K562 (cell line): ENCODE measurements around the gene NUDT12. TPM values are rescaled to one million over a fixed set of nuclear protein-coding genes. Genes with fewer than 3 reads are reported as not detected.

Experiments used
- ATAC-seq: fragments of 200-7000 bp; cut with Tn5 transposase; 3 replicates; pipeline ENCODE4 v1.9.1; 2020; ENCODE audit warnings: moderate library complexity
- BruUV-seq: library from RNA; stranded (reverse); fragments of 400-500 nt; replicated peaks from 2 replicates; lab custom pipeline; 2021; lab: Mats Ljungman, UMichigan
- CTCF ChIA-PET: fragments of 300-600 bp; formaldehyde crosslinking; extraction: SDS; loops from one replicate; lab custom pipeline; 2021; ENCODE audit warnings: low intra/inter-chr PET ratio; lab: Yijun Ruan, JAX
- POLR2A ChIA-PET: fragments of 300-600, 350-650 bp; sonication (Branson Sonifier 250); formaldehyde crosslinking; extraction: SDS; loops from one replicate; lab custom pipeline; 2021; ENCODE audit warnings: antibody characterized with exemption, inconsistent platforms; lab: Yijun Ruan, JAX
- DNase-seq, 4 experiments: peaks; one replicate each; pipeline versions ENCODE4 v3.0.0 to v3.0.0-alpha.2; 2011 to 2018; ENCODE audit warnings: low spot score in 3 of 4, mixed read lengths in 3 of 4; ENCODE audit errors: extremely low read depth in 1 of 4
- FAIRE-seq: peaks from 2 replicates; lab custom pipeline; 2011; peaks lifted over from hg19 to GRCh38; lab: Jason Lieb, UNC
- H2AFZ ChIP-seq: 2 replicates; pipeline ENCODE4 v1.6.0; 2011; ENCODE audit warnings: low read depth, low read length, control low read depth, inconsistent platforms
- H3K27ac ChIP-seq: fragments of 200-600 bp; 3 replicates; pipeline ENCODE4 v1.8.0; 2011; ENCODE audit warnings: low read depth, mild to moderate bottlenecking, control low read depth, inconsistent platforms, low read length, moderate library complexity, mixed read lengths; ENCODE audit errors: extremely low read depth
- H3K27me3 ChIP-seq, 2 experiments: fragments of 300-600 bp in 1 of 2; 2 replicates in 1 of 2; 3 replicates in 1 of 2; pipeline versions ENCODE4 v1.6.0 to v1.8.0; 2011; ENCODE audit warnings: inconsistent platforms in 2 of 2, low read length in 2 of 2, mild to moderate bottlenecking in 1 of 2, mixed read lengths in 1 of 2, moderate library complexity in 1 of 2; ENCODE audit not compliant: control insufficient read depth in 2 of 2, insufficient read depth in 2 of 2
- H3K36me3 ChIP-seq: fragments of 300-600 bp; 3 replicates; pipeline ENCODE4 v1.8.0; 2011; ENCODE audit warnings: mild to moderate bottlenecking, low read length, inconsistent platforms; ENCODE audit not compliant: control insufficient read depth, insufficient read depth
- H3K4me1 ChIP-seq, 2 experiments: fragments of 200-600 bp in 1 of 2; replicated peaks in 1 of 2; 2 replicates in 1 of 2; 3 replicates in 1 of 2; pipeline versions ENCODE4 v1.5.1 to v1.8.0; 2011; ENCODE audit warnings: inconsistent platforms in 2 of 2, low read length in 2 of 2, mild to moderate bottlenecking in 1 of 2, mixed read lengths in 1 of 2, moderate library complexity in 1 of 2; ENCODE audit not compliant: control insufficient read depth in 2 of 2, insufficient read depth in 2 of 2
- H3K4me2 ChIP-seq: 2 replicates; pipeline ENCODE4 v1.6.1; 2011; ENCODE audit warnings: low read length, control low read depth, inconsistent platforms, mixed read lengths; ENCODE audit not compliant: insufficient read depth
- H3K4me3 ChIP-seq: fragments of 200-600 bp; sonication (generic), shearing (Covaris generic); 2 replicates; pipeline ENCODE4 v1.5.1; 2016; ENCODE audit warnings: control low read depth, inconsistent platforms
- H3K79me2 ChIP-seq: fragments of 200-600 bp; 3 replicates; pipeline ENCODE4 v1.8.0; 2011; ENCODE audit warnings: low read length, inconsistent platforms; ENCODE audit not compliant: control insufficient read depth, insufficient read depth
- H3K9ac ChIP-seq, 2 experiments: 2 replicates each; pipeline versions ENCODE4 v1.6.0 to v1.6.1; 2011; ENCODE audit warnings: low read depth in 2 of 2, low read length in 2 of 2, control low read depth in 1 of 2, inconsistent platforms in 1 of 2, mild to moderate bottlenecking in 1 of 2, mixed read lengths in 1 of 2; ENCODE audit not compliant: insufficient read depth in 1 of 2
- H3K9me1 ChIP-seq: one replicate; pipeline ENCODE4 v1.6.0; 2011; ENCODE audit warnings: inconsistent platforms, mild to moderate bottlenecking, low read length, moderate library complexity; ENCODE audit not compliant: control insufficient read depth, insufficient read depth
- H3K9me3 ChIP-seq: replicated peaks from 2 replicates; pipeline ENCODE4 v1.5.1; 2011; ENCODE audit warnings: low read depth, low read length, inconsistent platforms; ENCODE audit not compliant: control insufficient read depth, insufficient read depth
- H4K20me1 ChIP-seq: replicated peaks from 2 replicates; pipeline ENCODE4 v1.6.1; 2011; ENCODE audit warnings: low read length, inconsistent platforms, mixed read lengths; ENCODE audit not compliant: control insufficient read depth, insufficient read depth
- BRD4 ChIP-seq: fragments of 200-600 bp; sonication (generic); IDR thresholded peaks from 2 replicates; pipeline ENCODE4 v1.6.1; 2017; ENCODE audit warnings: inconsistent platforms
- BRF2 ChIP-seq: IDR thresholded peaks from 3 replicates; pipeline ENCODE4 v1.6.1; 2011; ENCODE audit warnings: borderline replicate concordance, mild to moderate bottlenecking; ENCODE audit not compliant: insufficient read length, insufficient read depth
- CC2D1A ChIP-seq: fragments of 450-650 bp; IDR thresholded peaks from 2 replicates; pipeline ENCODE4 v1.6.1; 2017; ENCODE audit warnings: mild to moderate bottlenecking
- HDGF ChIP-seq: fragments of 450-650 bp; IDR thresholded peaks from 2 replicates; pipeline ENCODE4 v1.6.1; 2016
- NFXL1 ChIP-seq: fragments of 450-650 bp; formaldehyde crosslinking; IDR thresholded peaks from 2 replicates; pipeline ENCODE4 v1.4.0; 2021; ENCODE audit warnings: mild to moderate bottlenecking
- PHF20 ChIP-seq: fragments of 450-650 bp; IDR thresholded peaks from 2 replicates; pipeline ENCODE4 v1.6.1; 2018; ENCODE audit not compliant: partially characterized antibody
- ZBTB17 ChIP-seq: fragments of 450-650 bp; formaldehyde crosslinking; IDR thresholded peaks from 2 replicates; pipeline ENCODE4 v1.4.0; 2020; ENCODE audit warnings: mild to moderate bottlenecking
- ZKSCAN1 ChIP-seq: fragments of 150-350 bp; IDR thresholded peaks from 2 replicates; pipeline ENCODE4 v1.6.1; 2016; ENCODE audit warnings: low read depth, low read length
- ZNF507 ChIP-seq: conservative IDR thresholded peaks from 2 replicates; pipeline ENCODE4 v1.6.1; 2017; ENCODE audit warnings: missing genetic modification characterization, missing compliant biosample characterization
- in situ Hi-C: fragments of 300-500 bp; cut with MboI; formaldehyde crosslinking; loops from 4 replicates; pipeline ENCODE4 v1.15.0; 2018; ENCODE audit warnings: inconsistent platforms, mixed read lengths
- intact Hi-C: fragments of 100-400 bp; cut with micrococcal nuclease; formaldehyde crosslinking; loops from 2 replicates; pipeline ENCODE4 v1.14.2; 2022
- polyA plus RNA-seq, 8 experiments: library from polyadenylated mRNA; depleted of rRNA in 4 of 8; stranded (reverse) in 5 of 8; unstranded in 3 of 8; fragments of >200 nt; fragmentation: Nextera tagmentation in 2 of 8; fragmentation: Illumina TruSeq in 1 of 8; extraction: Ambion mirVana in 2 of 8; extraction: Trizol in 1 of 8; gene quantifications; 2 replicates each; pipeline versions ENCODE4 v1.2.1 to v1.2.3, GENCODE V29; 2011 to 2014; ENCODE audit warnings: inconsistent platforms in 1 of 8, missing spikeins in 1 of 8
- total RNA-seq, 7 experiments: library from RNA; depleted of rRNA in 6 of 7; stranded (reverse); fragments of >200 nt in 6 of 7; fragmentation: Illumina TruSeq in 2 of 7; extraction: Trizol in 2 of 7; gene quantifications; 2 replicates each; pipeline versions ENCODE4 v1.2.1 to v1.2.3, GENCODE V29; 2011 to 2021; ENCODE audit warnings: low replicate concordance in 1 of 7

NUDT12 gene
- total and polyA plus RNA-seq, 9 of the 15 experiments (the other 6 are each of a cell fraction or from before 2014, with no cell fraction given) = 10.9 to 27.2 (median 18.5) TPM

GRCh38 chr5:103607346-103607745 is 44.8 kb upstream of the NUDT12 start:
- no peak for TF ChIP-seq PHF20
- TF ChIP-seq NFXL1 = no peak
- no peak for TF ChIP-seq ZNF507 (tag)
- no peak for TF ChIP-seq CC2D1A
- TF ChIP-seq BRF2 = no peak
- no peak for TF ChIP-seq ZBTB17 (CRISPR knock-in tag)
- TF ChIP-seq BRD4 = no peak
- TF ChIP-seq HDGF = no peak
- no peak for TF ChIP-seq ZKSCAN1
- Histone ChIP-seq H3K4me2 (no peak overlapping the region), H3K4me3 (no peak overlapping the region), H3K9me3 (no peaks in the 10 kb centered on the region; the same call in 1 of the 2 replicates), H3K9ac (no peak overlapping the region), H3K27me3 (no peaks in the 10 kb centered on the region), H3K79me2 (no peaks in the 10 kb centered on the region), H4K20me1 (no peaks in the 10 kb centered on the region), H3K36me3 (no peaks in the 10 kb centered on the region), H3K27ac (no peak overlapping the region), H3K9me1 (no peaks in the 10 kb centered on the region), H3K4me1 (peaks cover 0 to 18% of the 10 kb centered on the region in 2 experiments; a peak in 2 of 5 replicates), H2AFZ (0 out of 2 replicates have a peak overlapping the region, but pooled peaks have one; percentile 56)
- in situ Hi-C loops (no loop called here), intact Hi-C loops (no loop called here)
- POLR2A ChIA-PET = no interaction called here
- DNase-seq = no peak
- FAIRE-seq = no peak
- ATAC-seq = no peak
- no TSS peak for BruUV-seq
- CTCF ChIA-PET = no interaction called here
